ENCODE measurements around the gene WNT1. TPM values are rescaled to one million over a fixed set of nuclear protein-coding genes. Genes with fewer than 3 reads are reported as not detected.

WNT1 gene
- polyA plus RNA-seq, 5 donors, result not detected

DNA sequence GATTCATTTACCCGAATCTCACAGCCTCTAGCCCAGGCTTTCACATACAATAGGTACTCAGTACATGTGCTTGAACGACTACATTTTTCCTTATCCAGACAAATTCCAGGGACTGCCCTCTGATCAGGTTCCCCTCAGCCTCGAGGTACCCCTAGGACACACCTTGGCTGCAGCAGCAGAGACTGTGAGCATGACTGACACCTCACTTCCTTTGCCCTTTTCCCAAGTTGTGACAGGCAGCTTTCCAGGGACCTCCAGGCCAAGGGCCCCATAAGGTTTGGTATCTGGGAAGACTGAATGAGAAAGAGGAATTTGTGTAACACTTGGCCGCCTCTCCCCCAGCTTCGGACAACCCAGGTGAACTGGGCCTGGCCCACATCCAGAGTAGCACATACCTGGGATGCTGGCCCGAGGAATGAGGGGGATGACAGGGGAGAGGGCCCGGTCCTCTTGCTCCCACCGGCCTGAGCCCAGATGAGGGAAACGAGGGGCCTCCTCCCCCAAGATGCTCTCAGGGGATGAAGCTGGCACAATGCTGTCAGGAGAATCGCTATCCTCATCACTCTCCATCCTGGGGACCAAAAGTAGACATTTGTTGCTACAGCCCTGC lies 50.6 kb downstream of the WNT1 start:
- DNase-seq, result no peak

DNA sequence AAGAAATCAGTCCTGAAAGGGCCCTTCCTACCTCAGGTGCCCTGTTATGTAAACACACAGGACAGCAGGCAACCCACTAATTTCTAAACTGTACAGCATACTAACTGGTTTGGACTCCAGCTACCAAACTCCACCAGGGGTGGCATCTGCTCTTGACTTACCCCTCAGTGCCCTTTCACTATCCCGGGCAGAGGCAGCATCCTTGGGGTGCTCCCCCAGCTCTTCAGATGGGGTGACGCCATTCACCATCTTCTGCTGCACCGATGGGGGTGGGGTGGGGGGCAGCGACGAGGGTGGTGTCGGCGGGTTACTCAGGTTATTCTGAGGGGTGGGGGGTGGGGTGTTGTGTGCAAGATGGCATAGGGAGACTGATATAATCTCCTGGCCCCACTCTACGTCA lies 52.0 kb downstream of the WNT1 start:
- DNase-seq, result no peak

GRCh38 chr12:49030714-49031572 lies 52.8 kb downstream of the WNT1 start:
- DNase-seq, result no peak

DNA sequence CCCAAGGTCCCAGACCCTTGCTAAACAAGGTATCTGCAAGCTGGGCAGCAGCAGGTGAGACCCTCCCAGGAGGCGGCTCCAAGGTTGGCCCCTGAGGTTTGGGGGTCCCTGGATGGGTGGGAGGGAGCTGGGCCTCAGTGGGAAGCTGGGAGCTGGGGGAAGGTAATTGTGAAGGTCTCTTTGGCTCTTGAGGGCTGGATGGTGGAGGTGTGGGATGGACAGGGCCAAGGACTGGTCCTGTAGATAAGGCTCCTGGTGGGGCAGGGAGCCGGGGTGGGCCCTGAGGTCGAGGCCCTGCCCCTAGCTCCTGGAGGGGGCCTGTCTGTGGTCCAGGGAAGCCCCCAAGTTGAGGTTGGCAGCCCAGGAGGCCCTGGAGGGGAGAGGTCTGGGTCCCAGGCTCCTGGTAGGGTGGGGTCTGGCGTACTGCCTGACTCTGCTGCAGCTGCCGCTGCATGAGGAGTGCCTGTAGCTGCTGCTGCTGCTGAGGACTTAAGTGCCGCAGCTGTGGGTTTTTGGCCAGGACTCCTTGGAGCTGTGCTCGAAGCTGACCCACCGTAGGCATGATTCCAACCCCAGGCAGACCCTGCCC lies 53.5 kb downstream of the WNT1 start:
- no peak for DNase-seq

Other genes with a start within 250 kb of the WNT1 start
- gene ADCY6, start 189.2 kb upstream of the WNT1 start, polyA plus RNA-seq (ENCODE audit: insufficient read depth in 1 of 5, insufficient read length in 5 of 5, low replicate concordance in 1 of 5), result 10 to 100 TPM; 49.1 to 74.3 (median 56.9) TPM
- 10 to 100 TPM; 27.1 to 37.2 (median 34.4) TPM for gene CACNB3, start 159.8 kb upstream of the WNT1 start, polyA plus RNA-seq (ENCODE audit: insufficient read depth in 1 of 5, insufficient read length in 5 of 5, low replicate concordance in 1 of 5)
- gene DDX23, start 126.2 kb upstream of the WNT1 start, polyA plus RNA-seq (ENCODE audit: insufficient read depth in 1 of 5, insufficient read length in 5 of 5, low replicate concordance in 1 of 5), result 100 to 1,000 TPM in 4 of 5 donors, 10 to 100 TPM in 1; 99.6 to 120 (median 103) TPM
- 1 to 10 TPM; 1.6 to 2.5 (median 1.9) TPM for gene RND1, start 112.5 kb upstream of the WNT1 start, polyA plus RNA-seq (ENCODE audit: insufficient read depth in 1 of 5, insufficient read length in 5 of 5, low replicate concordance in 1 of 5)
- gene FKBP11, start 52.8 kb upstream of the WNT1 start, polyA plus RNA-seq (ENCODE audit: insufficient read depth in 1 of 5, insufficient read length in 5 of 5, low replicate concordance in 1 of 5), result 10 to 100 TPM; 16.0 to 26.9 (median 21.8) TPM
- 100 to 1,000 TPM in 3 of 5 donors, 10 to 100 TPM in 2; 91.5 to 109 (median 103) TPM for gene ARF3, start 20.8 kb upstream of the WNT1 start, polyA plus RNA-seq (ENCODE audit: insufficient read depth in 1 of 5, insufficient read length in 5 of 5, low replicate concordance in 1 of 5)
- under 1 TPM in 2 of 5 donors, not detected in 3; 0.15 to 0.25 TPM for gene WNT10B, start 6.6 kb upstream of the WNT1 start, polyA plus RNA-seq (ENCODE audit: insufficient read depth in 1 of 5, insufficient read length in 5 of 5, low replicate concordance in 1 of 5)
- gene DDN, start 21.1 kb downstream of the WNT1 start, polyA plus RNA-seq (ENCODE audit: insufficient read depth in 1 of 5, insufficient read length in 5 of 5, low replicate concordance in 1 of 5), result under 1 TPM; 0.05 to 0.56 (median 0.10) TPM
- 10 to 100 TPM; 64.9 to 82.7 (median 75.6) TPM for gene PRKAG1, start 40.5 kb downstream of the WNT1 start, polyA plus RNA-seq (ENCODE audit: insufficient read depth in 1 of 5, insufficient read length in 5 of 5, low replicate concordance in 1 of 5)
- 10 to 100 TPM; 47.8 to 69.3 (median 51.7) TPM for gene KMT2D, start 82.5 kb downstream of the WNT1 start, polyA plus RNA-seq (ENCODE audit: insufficient read depth in 1 of 5, insufficient read length in 5 of 5, low replicate concordance in 1 of 5)
- gene RHEBL1, start 91.7 kb downstream of the WNT1 start, polyA plus RNA-seq (ENCODE audit: insufficient read depth in 1 of 5, insufficient read length in 5 of 5, low replicate concordance in 1 of 5), result 1 to 10 TPM; 2.1 to 3.5 (median 2.5) TPM
- gene DHH, start 116.5 kb downstream of the WNT1 start, polyA plus RNA-seq (ENCODE audit: insufficient read depth in 1 of 5, insufficient read length in 5 of 5, low replicate concordance in 1 of 5), result 1 to 10 TPM in 1 of 5 donors, under 1 TPM in 4; 0.51 to 1.2 (median 0.60) TPM
- 100 to 1,000 TPM in 1 of 5 donors, 10 to 100 TPM in 4; 68.2 to 111 (median 78.8) TPM for gene LMBR1L, start 132.5 kb downstream of the WNT1 start, polyA plus RNA-seq (ENCODE audit: insufficient read depth in 1 of 5, insufficient read length in 5 of 5, low replicate concordance in 1 of 5)
- gene TUBA1B, start 153.1 kb downstream of the WNT1 start, polyA plus RNA-seq (ENCODE audit: insufficient read depth in 1 of 5, insufficient read length in 5 of 5, low replicate concordance in 1 of 5), result 1,000 to 10,000 TPM in 4 of 5 donors, 100 to 1,000 TPM in 1; 942 to 1,422 (median 1,100) TPM
- gene TUBA1A, start 210.8 kb downstream of the WNT1 start, polyA plus RNA-seq (ENCODE audit: insufficient read depth in 1 of 5, insufficient read length in 5 of 5, low replicate concordance in 1 of 5), result 100 to 1,000 TPM; 446 to 619 (median 564) TPM